H9 (cell line): ENCODE results near the gene CFDP1. TPM values are rescaled to one million over a fixed set of nuclear protein-coding genes. Genes with fewer than 3 reads are reported as not detected.

Experiments used
- DNase-seq: peaks from one replicate; pipeline ENCODE4 v3.0.0-alpha.2; 2017
- H2AFZ ChIP-seq: one replicate; pipeline ENCODE4 v1.6.1; 2013; ENCODE audit warnings: mild to moderate bottlenecking, low read length, control low read depth, moderate library complexity
- H2AK5ac ChIP-seq: 2 replicates; pipeline ENCODE4 v1.6.1; 2013; ENCODE audit warnings: low read length, control low read depth, mixed read lengths; ENCODE audit not compliant: insufficient read length
- H2BK120ac ChIP-seq: one replicate; pipeline ENCODE4 v1.6.1; 2013; ENCODE audit warnings: low read depth, mild to moderate bottlenecking, low read length, control low read depth, inconsistent platforms; ENCODE audit not compliant: poor library complexity, severe bottlenecking
- H2BK12ac ChIP-seq: 2 replicates; pipeline ENCODE4 v1.6.1; 2013; ENCODE audit warnings: low read length, control low read depth, mixed read lengths, low read depth; ENCODE audit not compliant: insufficient read length
- H2BK15ac ChIP-seq: 2 replicates; pipeline ENCODE4 v1.6.1; 2013; ENCODE audit warnings: low read depth, low read length, control low read depth
- H2BK20ac ChIP-seq: one replicate; pipeline ENCODE4 v1.6.1; 2013; ENCODE audit warnings: low read depth, mild to moderate bottlenecking, low read length, control low read depth, inconsistent platforms; ENCODE audit not compliant: poor library complexity, severe bottlenecking
- H2BK5ac ChIP-seq: 2 replicates; pipeline ENCODE4 v1.6.1; 2013; ENCODE audit warnings: low read length, control low read depth, mixed read lengths; ENCODE audit not compliant: insufficient read length
- H3K14ac ChIP-seq: 2 replicates; pipeline ENCODE4 v1.6.1; 2013; ENCODE audit warnings: low read length, control low read depth; ENCODE audit not compliant: insufficient read depth
- H3K18ac ChIP-seq: 2 replicates; pipeline ENCODE4 v1.6.1; 2013; ENCODE audit warnings: low read depth, mild to moderate bottlenecking, mixed read lengths, low read length, control low read depth; ENCODE audit not compliant: insufficient read length
- H3K23ac ChIP-seq: 2 replicates; pipeline ENCODE4 v1.6.1; 2013; ENCODE audit warnings: low read length, control low read depth, mixed read lengths, low read depth; ENCODE audit not compliant: insufficient read length
- H3K23me2 ChIP-seq: 2 replicates; pipeline ENCODE4 v1.6.1; 2013; ENCODE audit warnings: low read depth, mild to moderate bottlenecking, mixed read lengths, low read length, control low read depth; ENCODE audit not compliant: insufficient read length, poor library complexity, severe bottlenecking
- H3K27ac ChIP-seq: 2 replicates; pipeline ENCODE4 v1.5.1; 2013; ENCODE audit warnings: low read length, control low read depth, mixed read lengths, low read depth; ENCODE audit not compliant: insufficient read length
- H3K27me3 ChIP-seq: 2 replicates; pipeline ENCODE4 v1.6.1; 2013; ENCODE audit warnings: low read length, control low read depth, inconsistent platforms; ENCODE audit not compliant: insufficient read depth
- H3K4ac ChIP-seq: 2 replicates; pipeline ENCODE4 v1.6.1; 2013; ENCODE audit warnings: low read depth, mild to moderate bottlenecking, control low read depth, inconsistent platforms, low read length, moderate library complexity
- H3K4me1 ChIP-seq: 2 replicates; pipeline ENCODE4 v1.6.1; 2013; ENCODE audit warnings: low read length, control low read depth, inconsistent platforms; ENCODE audit not compliant: insufficient read depth
- H3K4me2 ChIP-seq: 2 replicates; pipeline ENCODE4 v1.6.1; 2013; ENCODE audit warnings: low read length, control low read depth, mixed read lengths; ENCODE audit not compliant: insufficient read length, insufficient read depth
- H3K56ac ChIP-seq: 2 replicates; pipeline ENCODE4 v1.6.1; 2013; ENCODE audit warnings: low read depth, mild to moderate bottlenecking, mixed read lengths, low read length, control low read depth; ENCODE audit not compliant: insufficient read length
- H3K79me1 ChIP-seq: 2 replicates; pipeline ENCODE4 v1.6.1; 2013; ENCODE audit warnings: low read depth, mild to moderate bottlenecking, moderate library complexity, low read length, control low read depth, inconsistent platforms; ENCODE audit not compliant: insufficient read depth, poor library complexity, severe bottlenecking
- H3K79me2 ChIP-seq: 2 replicates; pipeline ENCODE4 v1.6.1; 2013; ENCODE audit warnings: low read length, control low read depth, inconsistent platforms; ENCODE audit not compliant: insufficient read depth
- H3K9ac ChIP-seq: 2 replicates; pipeline ENCODE4 v1.6.1; 2013; ENCODE audit warnings: low read length, control low read depth, mixed read lengths; ENCODE audit not compliant: insufficient read length; ENCODE audit errors: extremely low read depth
- H3K9me3 ChIP-seq: one replicate; pipeline ENCODE4 v1.6.1; 2013; ENCODE audit warnings: low read depth, low read length, inconsistent platforms; ENCODE audit not compliant: control insufficient read depth
- H3T11ph ChIP-seq: one replicate; pipeline ENCODE4 v1.6.1; 2013; ENCODE audit warnings: mild to moderate bottlenecking, low read length, control low read depth, inconsistent platforms
- H4K20me1 ChIP-seq: one replicate; pipeline ENCODE4 v1.6.1; 2013; ENCODE audit not compliant: control insufficient read depth, insufficient read length, insufficient read depth
- H4K5ac ChIP-seq: 2 replicates; pipeline ENCODE4 v1.6.1; 2013; ENCODE audit warnings: low read depth, mild to moderate bottlenecking, mixed read lengths, low read length, control low read depth; ENCODE audit not compliant: insufficient read length
- H4K8ac ChIP-seq: replicated peaks from 2 replicates; pipeline ENCODE4 v1.6.1; 2013; ENCODE audit warnings: low read length, control low read depth, mixed read lengths, low read depth; ENCODE audit not compliant: insufficient read length
- H4K91ac ChIP-seq: 2 replicates; pipeline ENCODE4 v1.6.1; 2013; ENCODE audit warnings: low read depth, mild to moderate bottlenecking, moderate library complexity, mixed read lengths, low read length, control low read depth; ENCODE audit not compliant: insufficient read length
- H3K27ac Mint-ChIP-seq, 3 experiments: 2 replicates in 2 of 3; 3 replicates in 1 of 3; pipeline ENCODE4 v1.8.0; 2020 to 2021; ENCODE audit warnings: mixed read lengths in 3 of 3, mild to moderate bottlenecking in 1 of 3, moderate library complexity in 1 of 3
- H3K27me3 Mint-ChIP-seq: 2 replicates; pipeline ENCODE4 v1.8.0; 2021; ENCODE audit warnings: low read depth, mild to moderate bottlenecking, moderate library complexity, mixed read lengths
- H3K36me3 Mint-ChIP-seq, 3 experiments: 2 replicates in 2 of 3; 3 replicates in 1 of 3; pipeline ENCODE4 v1.8.0; 2020 to 2021; ENCODE audit warnings: low read depth in 3 of 3, mixed read lengths in 3 of 3; ENCODE audit not compliant: insufficient read depth in 1 of 3
- H3K4me1 Mint-ChIP-seq, 2 experiments: 2 replicates each; pipeline ENCODE4 v1.8.0; 2020; ENCODE audit warnings: mixed read lengths in 2 of 2
- H3K4me3 Mint-ChIP-seq, 2 experiments: 2 replicates in 1 of 2; 3 replicates in 1 of 2; pipeline ENCODE4 v1.8.0; 2020 to 2021; ENCODE audit warnings: mild to moderate bottlenecking in 2 of 2, mixed read lengths in 2 of 2, moderate library complexity in 1 of 2
- H3K9me3 Mint-ChIP-seq, 2 experiments: 2 replicates in 1 of 2; 3 replicates in 1 of 2; pipeline ENCODE4 v1.8.0; 2020; ENCODE audit warnings: mild to moderate bottlenecking in 2 of 2, mixed read lengths in 2 of 2, moderate library complexity in 1 of 2
- CTCF ChIP-seq: fragments of 200-600 bp; sonication (generic); conservative IDR thresholded peaks from 3 replicates; pipeline ENCODE4 v1.8.0; 2021; ENCODE audit warnings: antibody characterized with exemption, mild to moderate bottlenecking
- WGBS: extraction: QIAGEN DNeasy Blood & Tissue Kit; methylation state at CpG from one replicate; pipeline ENCODE4 v1.1.7; 2013; ENCODE audit warnings: missing lambda C conversion rate, low lambda C conversion rate, mixed read lengths; ENCODE audit not compliant: insufficient read length; ENCODE audit errors: extremely low coverage; 5-methylcytosine and 5-hydroxymethylcytosine counted together
- total RNA-seq: library from RNA; stranded (reverse); gene quantifications from 2 replicates; pipeline ENCODE4 v1.2.1, GENCODE V29; 2021

Gene CFDP1
- total RNA-seq, 1 experiment from 2014 or later = 89.2 TPM

- Histone ChIP-seq H3K18ac (no peak overlapping the region), H3T11ph (no peak overlapping the region), H3K9ac (no peak overlapping the region), H2BK15ac (no peak overlapping the region), H3K23ac (no peak overlapping the region), H2BK20ac (no peak overlapping the region), H3K4me1 (no peaks in the 10 kb centered on the region), H4K5ac (no peak overlapping the region), H4K91ac (no peak overlapping the region), H2BK12ac (no peak overlapping the region), H4K8ac (no peak overlapping the region), H4K20me1 (no peaks in the 10 kb centered on the region), H2AFZ (no peak overlapping the region), H3K9me3 (no peaks in the 10 kb centered on the region), H2AK5ac (no peak overlapping the region), H3K23me2 (no peaks in the 10 kb centered on the region), H3K27me3 (no peaks in the 10 kb centered on the region), H3K4me2 (no peak overlapping the region), H3K79me2 (no peaks in the 10 kb centered on the region), H3K4ac (no peak overlapping the region), H3K14ac (no peak overlapping the region), H3K79me1 (no peaks in the 10 kb centered on the region), H3K27ac (no peak overlapping the region), H2BK5ac (no peak overlapping the region), H3K56ac (no peak overlapping the region), H2BK120ac (no peak overlapping the region)
- peaks cover 10 to 13% of the 10 kb centered on the region in 2 experiments for H3K4me1 Mint-ChIP-seq
- H3K36me3 Mint-ChIP-seq = peaks cover 0 to 5% (median 2%) of the 10 kb centered on the region in 3 experiments; a peak in 2 of 7 replicates
- no peak overlapping the region for H3K4me3 Mint-ChIP-seq
- no peak for TF ChIP-seq CTCF
- DNase-seq = no peak
- WGBS = no CpG with 5 or more reads among the region's 4 CpGs
- no peak overlapping the region for H3K27ac Mint-ChIP-seq
- H3K27me3 Mint-ChIP-seq = no peaks in the 10 kb centered on the region
- H3K9me3 Mint-ChIP-seq = no peaks in the 10 kb centered on the region
Observed at GRCh38 chr16:75323198-75323597, 110.1 kb downstream of the CFDP1 start.
